Glutamatergic neuron (in vitro differentiated cells): ENCODE measurements around the gene TBC1D22A. TPM values are rescaled to one million over a fixed set of nuclear protein-coding genes. Genes with fewer than 3 reads are reported as not detected.

Experiments used
- DNase-seq: peaks from one replicate; pipeline ENCODE4 v3.0.0; 2022
- H3K27ac Mint-ChIP-seq: one replicate; pipeline ENCODE4 v1.8.0; 2020; ENCODE audit warnings: mild to moderate bottlenecking, mixed read lengths, inconsistent platforms; ENCODE audit not compliant: unreplicated experiment
- H3K27me3 Mint-ChIP-seq: one replicate; pipeline ENCODE4 v1.8.0; 2020; ENCODE audit warnings: mild to moderate bottlenecking, moderate library complexity, mixed read lengths, inconsistent platforms; ENCODE audit not compliant: unreplicated experiment
- H3K36me3 Mint-ChIP-seq: one replicate; pipeline ENCODE4 v1.8.0; 2020; ENCODE audit warnings: mild to moderate bottlenecking, mixed read lengths, inconsistent platforms; ENCODE audit not compliant: unreplicated experiment
- H3K4me1 Mint-ChIP-seq: one replicate; pipeline ENCODE4 v1.8.0; 2020; ENCODE audit warnings: mild to moderate bottlenecking, low read depth, mixed read lengths, inconsistent platforms; ENCODE audit not compliant: unreplicated experiment
- H3K4me3 Mint-ChIP-seq: one replicate; pipeline ENCODE4 v1.8.0; 2020; ENCODE audit warnings: mild to moderate bottlenecking, mixed read lengths, inconsistent platforms; ENCODE audit not compliant: unreplicated experiment
- H3K9me3 Mint-ChIP-seq: one replicate; pipeline ENCODE4 v1.8.0; 2020; ENCODE audit warnings: mild to moderate bottlenecking, moderate library complexity, mixed read lengths, inconsistent platforms; ENCODE audit not compliant: unreplicated experiment
- total RNA-seq: library from RNA; stranded (reverse); fragmentation: NEBNext Ultra II Directional; extraction: Animal tissue kit (Norgen Biotek cat#: 25700); gene quantifications from one replicate; pipeline ENCODE4 v1.2.1, GENCODE V29; 2021; ENCODE audit not compliant: unreplicated experiment
- TF ChIP-seq, protein P1 (sequence below): fragments of 200-600 bp; sonication (generic); IDR thresholded peaks from one replicate; pipeline ENCODE4 v1.5.0; 2021; ENCODE audit not compliant: partially characterized antibody, unreplicated experiment

The TBC1D22A gene
- total RNA-seq, 1 donor from 2014 or later, result 23.0 TPM

DNA sequence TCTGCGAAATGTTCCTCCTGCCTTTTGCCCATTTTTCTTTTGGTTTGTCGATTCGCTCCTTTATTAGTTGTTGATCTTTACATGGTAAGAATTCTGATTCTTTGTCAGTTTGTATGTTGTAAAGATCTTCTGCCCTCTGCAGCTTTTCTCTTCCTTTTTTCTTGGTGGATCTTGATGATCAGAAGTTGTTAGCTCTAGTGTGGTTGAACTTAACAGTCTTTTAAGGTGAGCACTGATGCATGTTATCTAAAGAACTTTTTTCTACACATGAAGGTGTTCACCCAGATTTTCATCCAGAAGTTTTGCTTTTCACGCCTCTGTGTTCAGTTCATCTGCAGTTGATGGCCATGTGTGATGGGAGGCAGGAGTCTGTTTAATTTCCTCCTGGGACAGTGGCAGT, 133.7 kb downstream of the TBC1D22A start:
- Mint-ChIP-seq H3K4me3 (no peak overlapping the region), H3K27me3 (peaks cover 2% of the 10 kb centered on the region), H3K4me1 (peaks cover 5% of the 10 kb centered on the region), H3K9me3 (peaks cover 4% of the 10 kb centered on the region), H3K36me3 (peaks cover 18% of the 10 kb centered on the region), H3K27ac (no peak overlapping the region)
- TF ChIP-seq, protein P1, sequence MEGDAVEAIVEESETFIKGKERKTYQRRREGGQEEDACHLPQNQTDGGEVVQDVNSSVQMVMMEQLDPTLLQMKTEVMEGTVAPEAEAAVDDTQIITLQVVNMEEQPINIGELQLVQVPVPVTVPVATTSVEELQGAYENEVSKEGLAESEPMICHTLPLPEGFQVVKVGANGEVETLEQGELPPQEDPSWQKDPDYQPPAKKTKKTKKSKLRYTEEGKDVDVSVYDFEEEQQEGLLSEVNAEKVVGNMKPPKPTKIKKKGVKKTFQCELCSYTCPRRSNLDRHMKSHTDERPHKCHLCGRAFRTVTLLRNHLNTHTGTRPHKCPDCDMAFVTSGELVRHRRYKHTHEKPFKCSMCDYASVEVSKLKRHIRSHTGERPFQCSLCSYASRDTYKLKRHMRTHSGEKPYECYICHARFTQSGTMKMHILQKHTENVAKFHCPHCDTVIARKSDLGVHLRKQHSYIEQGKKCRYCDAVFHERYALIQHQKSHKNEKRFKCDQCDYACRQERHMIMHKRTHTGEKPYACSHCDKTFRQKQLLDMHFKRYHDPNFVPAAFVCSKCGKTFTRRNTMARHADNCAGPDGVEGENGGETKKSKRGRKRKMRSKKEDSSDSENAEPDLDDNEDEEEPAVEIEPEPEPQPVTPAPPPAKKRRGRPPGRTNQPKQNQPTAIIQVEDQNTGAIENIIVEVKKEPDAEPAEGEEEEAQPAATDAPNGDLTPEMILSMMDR, result no peak
- no peak for DNase-seq

DNA sequence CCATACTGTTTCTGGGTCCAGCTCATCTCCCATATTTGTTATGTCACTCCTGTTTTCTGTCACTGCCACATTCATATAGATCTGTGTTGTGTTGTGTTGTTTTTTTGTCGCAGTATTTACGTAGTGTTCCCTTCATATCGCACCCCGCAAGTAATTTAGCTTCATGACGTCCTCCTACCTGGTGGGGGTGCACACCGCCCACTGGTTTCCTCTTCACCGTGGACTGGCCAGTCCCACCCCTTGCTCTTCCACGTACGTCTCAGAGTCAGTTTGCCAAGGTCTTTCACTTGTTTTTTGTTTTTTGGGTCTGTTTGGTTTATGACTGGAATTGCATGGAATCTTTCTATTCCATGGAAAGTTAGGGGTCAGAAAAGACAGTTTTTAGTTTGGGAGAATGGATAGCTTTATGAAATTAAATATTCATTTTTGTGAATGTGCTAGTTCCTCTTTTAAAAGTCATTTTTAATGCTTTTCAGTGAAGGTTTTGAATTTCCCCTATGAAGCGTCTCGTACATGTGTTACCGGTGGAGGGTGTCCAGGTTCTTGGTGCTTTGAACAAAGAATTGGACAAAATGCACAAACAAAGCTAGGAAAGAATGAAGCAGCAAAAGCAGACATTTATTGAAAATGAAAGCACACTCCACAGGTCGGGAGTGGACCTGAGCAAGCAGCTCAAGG, 134.3 kb downstream of the TBC1D22A start:
- TF ChIP-seq, protein P1, result no peak
- no peak overlapping the region for H3K27ac Mint-ChIP-seq
- H3K4me1 Mint-ChIP-seq, result peaks cover 5% of the 10 kb centered on the region
- peaks cover 2% of the 10 kb centered on the region for H3K27me3 Mint-ChIP-seq
- H3K4me3 Mint-ChIP-seq, result no peak overlapping the region
- peaks cover 18% of the 10 kb centered on the region for H3K36me3 Mint-ChIP-seq
- DNase-seq, result no peak
- peaks cover 4% of the 10 kb centered on the region for H3K9me3 Mint-ChIP-seq

DNA sequence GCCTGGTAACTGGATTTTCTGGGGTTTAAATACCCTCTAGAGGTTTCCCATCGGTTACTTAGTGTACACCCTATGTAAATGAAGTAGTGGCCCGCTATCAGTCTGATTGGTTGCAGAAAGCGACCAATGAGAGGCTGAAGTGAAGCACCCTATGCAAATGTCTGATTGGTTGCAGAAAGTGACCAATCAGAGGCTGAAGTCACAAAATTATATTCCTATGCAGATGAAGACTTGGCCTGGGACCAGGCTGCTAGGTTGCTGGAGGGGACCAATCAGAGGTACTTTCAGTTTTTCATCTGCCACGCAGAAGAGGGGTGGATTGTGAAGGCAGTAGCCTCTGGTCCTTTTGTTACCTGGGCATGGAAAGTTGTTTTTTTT, 134.8 kb downstream of the TBC1D22A start:
- peaks cover 18% of the 10 kb centered on the region for H3K36me3 Mint-ChIP-seq
- DNase-seq, result no peak

GRCh38 chr22:46900549-46900948, 138.1 kb downstream of the TBC1D22A start:
- Mint-ChIP-seq H3K9me3 (peaks cover 6% of the 10 kb centered on the region), H3K4me1 (no peaks in the 10 kb centered on the region), H3K27me3 (peaks cover 2% of the 10 kb centered on the region), H3K36me3 (peaks cover 18% of the 10 kb centered on the region), H3K4me3 (no peak overlapping the region), H3K27ac (no peak overlapping the region)
- no peak for DNase-seq
- TF ChIP-seq, protein P1, result no peak

More for the DNA sequence above, 134.8 kb downstream of the TBC1D22A start:
- Mint-ChIP-seq H3K4me3 (no peak overlapping the region), H3K27ac (no peak overlapping the region), H3K4me1 (peaks cover 5% of the 10 kb centered on the region), H3K27me3 (peaks cover 2% of the 10 kb centered on the region), H3K9me3 (peaks cover 4% of the 10 kb centered on the region)
- TF ChIP-seq, protein P1, result no peak

- no peak for DNase-seq
- Mint-ChIP-seq H3K27me3 (no peaks in the 10 kb centered on the region), H3K9me3 (peaks cover 2% of the 10 kb centered on the region), H3K4me1 (no peaks in the 10 kb centered on the region), H3K27ac (no peak overlapping the region), H3K36me3 (peaks cover 5% of the 10 kb centered on the region), H3K4me3 (no peak overlapping the region)
- TF ChIP-seq, protein P1, result no peak
Measured at GRCh38 chr22:46902436-46902835, 140.0 kb downstream of the TBC1D22A start.
